Measurements from ENCODE around the gene STH.

STH gene

GRCh38 chr17:45991341-45991740 is 7.7 kb upstream of the STH start:
- H3K9ac ChIP-seq: no peak overlapping the region
- H3K27me3 ChIP-seq (ENCODE audit: control insufficient read depth, insufficient read depth, low read length): no peaks in the 10 kb centered on the region
- no peak overlapping the region for H3K4me3 ChIP-seq (ENCODE audit: low read depth, low read length)
- no peaks in the 10 kb centered on the region for H3K79me2 ChIP-seq
- H3K27ac ChIP-seq: no peak overlapping the region
- no peaks in the 10 kb centered on the region for H3K4me1 ChIP-seq
- H3K36me3 ChIP-seq (ENCODE audit: control insufficient read depth, insufficient read depth, low read length): no peaks in the 10 kb centered on the region
- no peak for TF ChIP-seq CTCF (IDR thresholded peaks at IDR 0.05)
- no peaks in the 10 kb centered on the region for H3K9me3 ChIP-seq (ENCODE audit: control insufficient read depth, low read length)
- H2AFZ ChIP-seq: no peak overlapping the region
- H3K4me2 ChIP-seq (ENCODE audit: low read length): no peak overlapping the region

DNA sequence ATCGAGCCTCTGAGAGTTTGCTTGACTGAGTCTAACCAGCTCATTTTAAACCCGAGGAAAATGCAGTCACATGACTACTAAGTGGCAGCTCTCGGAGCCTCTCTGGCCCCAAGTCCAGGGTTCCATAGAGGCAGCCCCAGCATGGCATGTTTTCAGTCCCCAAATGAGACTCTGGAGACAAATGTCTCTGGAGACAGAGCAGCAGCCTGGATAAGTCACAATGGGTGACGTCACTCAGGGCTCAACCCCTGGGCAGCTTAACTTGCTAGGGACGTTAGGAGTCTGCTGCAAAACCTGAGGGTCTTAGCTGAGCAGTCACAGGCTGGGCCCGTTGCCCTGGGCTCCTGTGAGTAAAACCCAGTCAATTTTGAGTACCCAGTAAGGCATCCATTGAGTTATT is 6.9 kb upstream of the STH start:
- H3K27ac ChIP-seq: no peak overlapping the region
- H3K4me1 ChIP-seq: no peaks in the 10 kb centered on the region
- no peaks in the 10 kb centered on the region for H3K27me3 ChIP-seq (ENCODE audit: control insufficient read depth, insufficient read depth, low read length)
- H3K4me3 ChIP-seq (ENCODE audit: low read depth, low read length): no peak overlapping the region
- H3K79me2 ChIP-seq: no peaks in the 10 kb centered on the region
- H3K9me3 ChIP-seq (ENCODE audit: control insufficient read depth, low read length): no peaks in the 10 kb centered on the region
- no peak overlapping the region for H3K9ac ChIP-seq
- no peak for TF ChIP-seq CTCF (IDR thresholded peaks at IDR 0.05)
- H3K4me2 ChIP-seq (ENCODE audit: low read length): no peak overlapping the region
- H3K36me3 ChIP-seq (ENCODE audit: control insufficient read depth, insufficient read depth, low read length): no peaks in the 10 kb centered on the region
- no peak overlapping the region for H2AFZ ChIP-seq

DNA sequence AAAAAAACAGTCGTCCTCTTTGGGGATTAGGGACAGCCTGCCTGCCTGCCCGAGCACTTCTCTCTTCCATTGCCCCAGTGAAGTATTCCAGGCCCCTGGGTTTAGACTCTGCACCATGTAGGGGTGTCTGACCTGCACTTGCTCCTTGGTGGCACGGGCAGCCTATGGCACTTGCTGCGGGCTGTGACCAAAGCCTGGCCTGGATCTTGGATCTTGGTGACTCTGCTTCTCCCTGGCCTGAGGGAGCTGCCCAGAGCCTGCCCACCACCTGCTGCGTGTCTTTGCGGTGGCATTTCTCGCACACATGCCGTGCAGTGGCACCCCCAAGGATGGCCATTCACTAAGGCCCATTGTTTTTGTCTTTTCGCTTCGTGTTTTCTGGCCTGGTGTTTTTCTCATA is 6.1 kb upstream of the STH start:
- Histone ChIP-seq H3K9me3 (ENCODE audit: control insufficient read depth, low read length) (no peaks in the 10 kb centered on the region), H2AFZ (no peak overlapping the region), H3K36me3 (ENCODE audit: control insufficient read depth, insufficient read depth, low read length) (no peaks in the 10 kb centered on the region), H3K79me2 (no peaks in the 10 kb centered on the region), H3K27me3 (ENCODE audit: control insufficient read depth, insufficient read depth, low read length) (no peaks in the 10 kb centered on the region), H3K27ac (no peak overlapping the region), H3K4me2 (ENCODE audit: low read length) (no peak overlapping the region), H3K9ac (no peak overlapping the region), H3K4me1 (no peaks in the 10 kb centered on the region), H3K4me3 (ENCODE audit: low read depth, low read length) (no peak overlapping the region)
- no peak for TF ChIP-seq CTCF (IDR thresholded peaks at IDR 0.05)

DNA sequence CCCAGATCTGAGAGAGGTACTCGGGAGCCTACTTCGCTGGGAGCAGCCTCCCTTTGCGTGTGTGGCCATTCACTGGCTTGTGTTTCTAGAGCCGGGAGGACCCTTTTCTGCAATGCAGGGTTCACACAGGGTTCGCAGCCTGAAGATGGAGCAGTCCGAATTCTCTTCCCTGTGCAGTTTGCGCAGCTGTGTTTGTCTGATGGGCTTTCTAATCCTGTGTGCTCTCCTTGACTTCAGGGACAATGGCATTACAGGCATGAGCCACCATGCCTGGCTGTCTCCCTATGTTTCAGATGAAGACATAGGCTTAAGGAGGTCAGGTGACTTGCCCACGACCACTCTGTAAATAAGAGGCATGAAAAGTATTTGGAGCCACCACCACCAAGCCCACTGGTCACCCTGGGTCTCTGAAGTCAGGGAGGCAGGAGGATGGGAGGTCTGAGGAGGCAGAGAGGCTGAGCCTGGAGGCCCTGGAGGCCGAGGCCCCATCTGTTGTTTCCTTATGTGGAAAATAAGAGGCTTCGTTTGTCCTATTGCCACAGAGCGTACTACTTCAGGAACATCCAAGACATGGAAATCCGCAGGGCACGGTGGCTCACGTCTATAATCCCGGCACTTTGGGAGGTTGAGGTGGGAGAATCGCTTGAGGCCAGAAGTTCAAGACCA is 5.0 kb upstream of the STH start:
- Histone ChIP-seq H3K4me1 (no peaks in the 10 kb centered on the region), H2AFZ (no peak overlapping the region), H3K9me3 (ENCODE audit: control insufficient read depth, low read length) (no peaks in the 10 kb centered on the region), H3K36me3 (ENCODE audit: control insufficient read depth, insufficient read depth, low read length) (no peaks in the 10 kb centered on the region), H3K27me3 (ENCODE audit: control insufficient read depth, insufficient read depth, low read length) (no peaks in the 10 kb centered on the region), H3K79me2 (no peaks in the 10 kb centered on the region), H3K27ac (no peak overlapping the region), H3K9ac (no peak overlapping the region), H3K4me2 (ENCODE audit: low read length) (no peak overlapping the region), H3K4me3 (ENCODE audit: low read depth, low read length) (no peak overlapping the region)
- TF ChIP-seq CTCF (IDR thresholded peaks at IDR 0.05): no peak

DNA sequence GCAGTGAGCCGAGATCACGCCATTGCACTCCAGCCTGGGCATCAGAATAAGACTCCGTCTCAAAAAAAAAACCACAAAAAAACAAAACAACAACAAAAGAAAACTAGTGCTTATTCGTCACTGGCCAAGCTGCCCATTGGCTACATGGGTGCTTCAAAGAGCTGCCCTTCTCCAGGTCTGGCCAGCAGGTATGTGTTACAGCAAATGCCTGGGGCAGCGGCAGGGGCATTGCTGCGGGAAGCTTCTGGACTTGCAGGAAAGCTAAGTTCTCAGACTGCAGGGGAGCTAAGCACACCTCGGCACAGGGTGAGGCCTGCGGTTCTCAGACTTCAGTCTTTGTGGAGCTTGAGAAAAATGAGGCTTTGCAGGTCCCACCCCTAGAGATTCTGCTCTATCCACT is 4.1 kb upstream of the STH start:
- H2AFZ ChIP-seq: no peak overlapping the region
- no peak overlapping the region for H3K9ac ChIP-seq
- H3K79me2 ChIP-seq: no peaks in the 10 kb centered on the region
- H3K36me3 ChIP-seq (ENCODE audit: control insufficient read depth, insufficient read depth, low read length): no peaks in the 10 kb centered on the region
- no peak for TF ChIP-seq CTCF (IDR thresholded peaks at IDR 0.05)
- no peaks in the 10 kb centered on the region for H3K27me3 ChIP-seq (ENCODE audit: control insufficient read depth, insufficient read depth, low read length)
- H3K4me2 ChIP-seq (ENCODE audit: low read length): no peak overlapping the region
- no peak overlapping the region for H3K4me3 ChIP-seq (ENCODE audit: low read depth, low read length)
- H3K4me1 ChIP-seq: no peaks in the 10 kb centered on the region
- no peak overlapping the region for H3K27ac ChIP-seq
- no peaks in the 10 kb centered on the region for H3K9me3 ChIP-seq (ENCODE audit: control insufficient read depth, low read length)
